Sigmoid colon (tissue), 4 donors: ENCODE results near the gene ABCB1.

Source experiments
- CTCF ChIP-seq, 4 experiments: fragments of 450-650 bp in 3 of 4; fragments of 200-600 bp in 1 of 4; IDR thresholded peaks; one replicate each; pipeline ENCODE4 v1.5.1; 2016 to 2019; ENCODE audit warnings: antibody characterized with exemption in 4 of 4, mild to moderate bottlenecking in 3 of 4, moderate library complexity in 2 of 4
- EP300 ChIP-seq, 4 donors: sonication (generic); formaldehyde crosslinking; IDR thresholded peaks; one replicate each; pipeline ENCODE4 v1.6.1; 2017; ENCODE audit warnings: antibody characterized with exemption in 4 of 4
- POLR2A ChIP-seq, 2 donors: fragments of 450-650 bp; IDR thresholded peaks; one replicate each; pipeline ENCODE4 v1.6.1; 2016; ENCODE audit warnings: antibody characterized with exemption in 2 of 2, mild to moderate bottlenecking in 2 of 2, moderate library complexity in 2 of 2

GRCh38 chr7:87592300-87592699, 8.4 kb downstream of the ABCB1 start:
- TF ChIP-seq CTCF (IDR thresholded peaks at IDR 0.05) (no peak), EP300 (IDR thresholded peaks at IDR 0.05) (no peak), POLR2A (IDR thresholded peaks at IDR 0.05) (no peak)
